Kidney (tissue), 14 donors: ENCODE results near the gene LRBA. TPM values are rescaled to one million over a fixed set of nuclear protein-coding genes. Genes with fewer than 3 reads are reported as not detected.
"Not testable (repeated sequence)": the region's sequence is repeated elsewhere in the genome, so short reads cannot be mapped to it uniquely, and the experiment has no call there.

Experiments used
- DNase-seq, 5 donors: peaks; one replicate each; pipeline ENCODE4 v3.0.0-alpha.2; 2013 to 2020
- FAIRE-seq: peaks from 2 replicates; lab custom pipeline; 2012; peaks lifted over from hg19 to GRCh38; lab: Jason Lieb, UNC
- H3K27ac ChIP-seq, 2 donors: one replicate each; pipeline ENCODE4 v1.7.0; 2013; ENCODE audit warnings: low read depth in 2 of 2, low read length in 2 of 2, inconsistent platforms in 1 of 2
- H3K27me3 ChIP-seq: one replicate; pipeline ENCODE4 v1.7.1; 2013; ENCODE audit warnings: low read length, inconsistent platforms; ENCODE audit not compliant: control insufficient read depth, insufficient read depth
- H3K36me3 ChIP-seq, 3 donors: one replicate each; pipeline versions ENCODE4 v1.7.0 to v1.7.1; 2013; ENCODE audit warnings: low read length in 3 of 3, control low read depth in 1 of 3, inconsistent platforms in 1 of 3; ENCODE audit not compliant: insufficient read depth in 3 of 3, control insufficient read depth in 2 of 3
- H3K4me1 ChIP-seq, 3 donors: one replicate each; pipeline versions ENCODE4 v1.7.0 to v1.7.1; 2013; ENCODE audit warnings: low read length in 3 of 3, inconsistent platforms in 1 of 3, low read depth in 1 of 3; ENCODE audit not compliant: control insufficient read depth in 2 of 3, insufficient read depth in 2 of 3
- H3K4me3 ChIP-seq, 3 donors: one replicate each; pipeline versions ENCODE4 v1.7.0 to v1.8.1; 2013; ENCODE audit warnings: low read length in 3 of 3, control low read depth in 1 of 3, inconsistent platforms in 1 of 3
- H3K9ac ChIP-seq, 3 donors: one replicate each; pipeline versions ENCODE4 v1.7.0 to v1.7.1; 2013; ENCODE audit warnings: low read length in 3 of 3, control low read depth in 1 of 3, inconsistent platforms in 1 of 3
- H3K9me3 ChIP-seq, 3 donors: one replicate each; pipeline versions ENCODE4 v1.7.0 to v1.7.1; 2013; ENCODE audit warnings: low read length in 3 of 3, control low read depth in 1 of 3, inconsistent platforms in 1 of 3; ENCODE audit not compliant: control insufficient read depth in 2 of 3, insufficient read depth in 1 of 3
- intact Hi-C: fragments of 100-400 bp; cut with DNase I; formaldehyde crosslinking; loops from one replicate; pipeline ENCODE4 v1.11.1; 2022
- polyA plus RNA-seq: library from polyadenylated mRNA; stranded (reverse); fragments of 350-450 nt; fragmentation: Illumina TruSeq; extraction: RNeasy Lipid Tissue Mini Kit (QIAGEN cat#74804); gene quantifications from one replicate; pipeline ENCODE4 v1.2.3, GENCODE V29; 2014; ENCODE audit warnings: low read depth, low replicate concordance; ENCODE audit not compliant: insufficient read depth
- total RNA-seq: library from RNA; stranded (reverse); fragmentation: NEBNext Ultra II Directional; extraction: Animal tissue kit (Norgen Biotek cat#: 25700); gene quantifications from one replicate; pipeline ENCODE4 v1.2.1, GENCODE V29; 2021
- TF ChIP-seq, protein P1 (sequence below): IDR thresholded peaks from 3 replicates; pipeline ENCODE4 v1.5.1; 2012; ENCODE audit warnings: mild to moderate bottlenecking, moderate library complexity, borderline replicate concordance; ENCODE audit not compliant: insufficient read depth; ENCODE audit errors: extremely low read depth
- donor health status: control.
- donor health status: control.
- donor health status: control.
- donor health status: control.
- donor health status: control.
- donor health status: DM: yes; HTN: yes; CAD: no.
- donor health status: Normal renal cell carcinoma (clear cell type).

Gene LRBA
- total and polyA plus RNA-seq, 2 donors from 2014 or later: 20.3 to 76.7 TPM

DNA sequence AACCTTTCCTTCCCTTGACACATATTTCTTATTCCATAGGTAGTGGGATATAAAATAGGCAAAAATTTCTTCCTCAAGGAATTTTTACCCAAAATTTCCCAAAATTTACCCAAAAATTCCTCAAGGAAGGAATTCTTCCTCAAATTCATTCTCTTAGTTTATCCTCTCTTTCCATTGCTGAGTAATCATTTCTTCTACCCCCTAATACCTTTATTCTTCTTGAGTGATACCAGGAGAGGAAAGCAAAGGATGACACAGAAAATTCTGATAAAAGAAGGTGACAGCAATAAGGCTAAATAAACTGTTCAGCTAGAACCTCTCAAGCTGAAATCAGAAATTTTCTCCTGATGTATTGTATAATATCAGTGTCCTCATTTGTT is 624.6 kb downstream of the LRBA start:
- DNase-seq (no peak), FAIRE-seq (no peak)
- Histone ChIP-seq H3K4me3 (no peak overlapping the region), H3K9ac (no peak overlapping the region), H3K9me3 (no peaks in the 10 kb centered on the region), H3K4me1 (no peaks in the 10 kb centered on the region), H3K27ac (no peak overlapping the region), H3K36me3 (no peaks in the 10 kb centered on the region), H3K27me3 (no peaks in the 10 kb centered on the region)
- intact Hi-C loops: no loop called here
- TF ChIP-seq, protein P1, sequence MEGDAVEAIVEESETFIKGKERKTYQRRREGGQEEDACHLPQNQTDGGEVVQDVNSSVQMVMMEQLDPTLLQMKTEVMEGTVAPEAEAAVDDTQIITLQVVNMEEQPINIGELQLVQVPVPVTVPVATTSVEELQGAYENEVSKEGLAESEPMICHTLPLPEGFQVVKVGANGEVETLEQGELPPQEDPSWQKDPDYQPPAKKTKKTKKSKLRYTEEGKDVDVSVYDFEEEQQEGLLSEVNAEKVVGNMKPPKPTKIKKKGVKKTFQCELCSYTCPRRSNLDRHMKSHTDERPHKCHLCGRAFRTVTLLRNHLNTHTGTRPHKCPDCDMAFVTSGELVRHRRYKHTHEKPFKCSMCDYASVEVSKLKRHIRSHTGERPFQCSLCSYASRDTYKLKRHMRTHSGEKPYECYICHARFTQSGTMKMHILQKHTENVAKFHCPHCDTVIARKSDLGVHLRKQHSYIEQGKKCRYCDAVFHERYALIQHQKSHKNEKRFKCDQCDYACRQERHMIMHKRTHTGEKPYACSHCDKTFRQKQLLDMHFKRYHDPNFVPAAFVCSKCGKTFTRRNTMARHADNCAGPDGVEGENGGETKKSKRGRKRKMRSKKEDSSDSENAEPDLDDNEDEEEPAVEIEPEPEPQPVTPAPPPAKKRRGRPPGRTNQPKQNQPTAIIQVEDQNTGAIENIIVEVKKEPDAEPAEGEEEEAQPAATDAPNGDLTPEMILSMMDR: no peak

DNA sequence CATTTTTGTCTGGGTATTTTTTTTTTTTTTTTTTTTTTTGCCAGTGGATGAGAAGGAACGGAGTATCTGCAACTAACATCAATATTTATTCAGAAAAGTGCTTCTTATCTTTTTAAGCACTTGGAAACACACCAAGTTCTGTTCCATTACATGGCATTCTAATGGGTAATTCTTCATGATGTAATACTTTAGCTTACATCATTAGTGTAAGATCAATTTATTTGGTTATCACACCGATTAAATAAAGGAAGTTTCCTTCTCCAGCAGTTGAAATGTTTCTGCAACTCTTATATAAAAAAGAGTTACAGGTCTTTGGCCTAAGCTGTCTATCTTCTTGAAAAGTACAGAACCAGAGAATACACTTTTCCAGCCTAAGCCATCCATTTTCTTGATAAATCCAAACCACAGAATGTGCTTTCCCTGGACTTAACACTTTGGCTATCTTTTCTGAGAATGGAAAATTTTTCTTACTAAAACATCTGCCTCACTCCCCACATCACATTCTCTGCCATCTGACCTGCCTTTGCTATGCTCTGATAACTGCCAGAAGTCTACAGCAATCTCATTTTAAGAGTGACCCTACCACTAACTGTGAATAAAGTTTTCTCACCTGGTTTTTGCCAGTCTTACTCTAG is 625.1 kb downstream of the LRBA start:
- Histone ChIP-seq H3K36me3 (no peaks in the 10 kb centered on the region), H3K9me3 (no peaks in the 10 kb centered on the region), H3K9ac (no peak overlapping the region), H3K27me3 (no peaks in the 10 kb centered on the region), H3K4me3 (no peak overlapping the region), H3K4me1 (no peaks in the 10 kb centered on the region), H3K27ac (no peak overlapping the region)
- intact Hi-C loops: no loop called here
- no peak for DNase-seq
- TF ChIP-seq, protein P1: no peak
- FAIRE-seq: no peak

DNA sequence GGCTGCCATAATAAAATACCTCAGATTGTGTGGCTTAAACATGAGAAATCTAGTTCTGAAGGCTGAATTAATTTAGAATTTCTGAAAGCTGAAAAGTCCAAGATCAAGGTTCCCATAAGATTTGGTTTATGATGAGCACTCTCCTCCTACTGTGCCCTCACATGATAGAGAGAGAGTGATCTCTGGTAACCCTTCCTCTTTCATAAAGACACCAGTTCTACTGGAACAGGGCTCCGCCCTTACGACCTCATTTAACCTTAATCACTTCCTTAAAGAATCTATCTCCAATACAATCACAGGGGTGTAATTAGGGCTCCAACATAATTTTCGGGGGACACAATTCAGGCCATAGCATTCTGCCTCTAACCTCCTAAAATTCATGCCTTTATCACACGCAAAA is 627.1 kb downstream of the LRBA start:
- no peak overlapping the region for H3K27ac ChIP-seq
- DNase-seq (no peak), FAIRE-seq (no peak)
- intact Hi-C loops: no loop called here
- no peaks in the 10 kb centered on the region for H3K9me3 ChIP-seq
- no peaks in the 10 kb centered on the region for H3K27me3 ChIP-seq
- no peaks in the 10 kb centered on the region for H3K4me1 ChIP-seq
- H3K36me3 ChIP-seq: no peaks in the 10 kb centered on the region
- no peak overlapping the region for H3K4me3 ChIP-seq
- H3K9ac ChIP-seq: no peak overlapping the region
- TF ChIP-seq, protein P1: no peak

DNA sequence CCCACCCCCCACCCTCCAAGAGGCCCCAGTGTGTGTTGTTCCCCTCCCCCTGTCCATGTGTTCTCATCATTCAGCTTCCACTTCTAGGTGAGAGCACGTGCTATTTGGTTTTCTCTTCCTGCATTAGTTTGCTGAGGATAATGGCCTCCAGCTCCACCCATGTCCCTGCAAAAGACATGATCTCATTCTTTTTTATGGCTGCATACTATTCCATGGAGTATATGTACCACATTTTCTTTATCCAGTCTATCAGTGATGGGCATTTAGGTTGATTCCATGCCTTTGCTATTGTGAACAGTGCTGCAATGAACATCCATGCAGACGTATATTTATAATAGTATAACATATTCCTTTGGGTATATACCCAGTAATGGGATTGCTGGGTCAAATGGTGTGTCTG is 628.7 kb downstream of the LRBA start:
- H3K4me1 ChIP-seq, DNase-seq, H3K27me3 ChIP-seq, intact Hi-C loops, H3K4me3 ChIP-seq, FAIRE-seq, H3K36me3 ChIP-seq, H3K27ac ChIP-seq, H3K9ac ChIP-seq, H3K9me3 ChIP-seq: not testable (repeated sequence)
